Stromal cell of bone marrow (primary cell): ENCODE results near the gene FKTN.

Experiments
- DNase-seq: peaks from one replicate; pipeline ENCODE4 v3.0.0-alpha.2; 2012; ENCODE audit warnings: low read depth

The FKTN gene

DNA sequence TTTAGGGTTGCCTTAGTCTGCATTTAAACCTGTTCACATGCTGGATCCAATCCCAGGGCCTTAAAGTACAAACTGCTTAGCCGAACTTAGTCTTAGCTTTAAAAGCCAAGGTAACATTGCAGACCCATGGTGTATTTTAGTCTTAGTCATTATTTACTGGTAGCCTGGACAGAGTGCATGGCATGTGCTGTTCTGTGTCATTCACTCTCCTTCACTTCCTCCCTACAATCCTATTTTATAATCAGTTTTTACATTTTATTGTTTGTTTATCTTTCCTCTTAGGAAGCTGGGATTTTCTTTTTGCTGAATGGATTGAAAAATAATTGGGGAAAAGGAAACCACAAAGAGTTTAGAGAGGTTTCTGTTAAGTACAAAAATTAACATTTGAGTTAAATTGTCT is 74.9 kb downstream of the FKTN start:
- no peak for DNase-seq

DNA sequence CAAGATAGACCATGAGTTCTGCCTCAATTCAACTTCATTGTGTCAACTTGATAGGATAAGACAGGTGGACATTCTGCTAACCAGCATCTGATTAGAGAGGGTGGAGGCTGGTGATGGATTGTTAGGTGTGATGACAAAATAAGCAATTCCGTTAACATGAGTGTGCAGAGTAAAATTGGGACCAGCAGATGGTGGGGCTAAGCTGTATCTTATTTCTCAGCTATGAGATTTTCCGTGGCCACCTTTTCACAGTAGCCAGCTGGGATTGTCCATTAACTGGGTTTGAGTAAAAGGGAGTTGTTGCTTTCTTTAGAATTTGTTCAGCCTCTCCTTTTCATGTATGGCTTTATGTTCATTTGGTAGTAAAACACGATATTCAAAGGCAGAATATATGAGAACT is 75.5 kb downstream of the FKTN start:
- DNase-seq, result no peak

DNA sequence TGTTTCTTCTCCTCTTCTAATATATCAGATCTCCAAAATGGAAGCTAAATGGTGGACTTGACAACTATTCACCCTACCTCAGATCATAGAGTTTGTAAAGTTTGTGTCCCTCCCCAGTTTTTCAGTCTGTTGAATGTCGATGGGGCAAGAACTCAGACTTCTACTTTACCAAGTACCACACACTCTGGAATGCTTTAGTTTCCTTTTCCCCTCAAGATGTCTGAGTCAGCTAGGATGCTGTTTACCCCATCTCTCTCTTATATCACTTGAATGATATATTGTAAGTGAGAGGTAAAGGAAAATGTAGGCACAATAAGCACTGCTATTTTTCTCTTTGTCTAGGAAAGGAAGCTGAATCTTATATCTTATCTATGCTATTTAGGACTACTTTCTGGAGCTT is 78.4 kb downstream of the FKTN start:
- DNase-seq, result no peak

DNA sequence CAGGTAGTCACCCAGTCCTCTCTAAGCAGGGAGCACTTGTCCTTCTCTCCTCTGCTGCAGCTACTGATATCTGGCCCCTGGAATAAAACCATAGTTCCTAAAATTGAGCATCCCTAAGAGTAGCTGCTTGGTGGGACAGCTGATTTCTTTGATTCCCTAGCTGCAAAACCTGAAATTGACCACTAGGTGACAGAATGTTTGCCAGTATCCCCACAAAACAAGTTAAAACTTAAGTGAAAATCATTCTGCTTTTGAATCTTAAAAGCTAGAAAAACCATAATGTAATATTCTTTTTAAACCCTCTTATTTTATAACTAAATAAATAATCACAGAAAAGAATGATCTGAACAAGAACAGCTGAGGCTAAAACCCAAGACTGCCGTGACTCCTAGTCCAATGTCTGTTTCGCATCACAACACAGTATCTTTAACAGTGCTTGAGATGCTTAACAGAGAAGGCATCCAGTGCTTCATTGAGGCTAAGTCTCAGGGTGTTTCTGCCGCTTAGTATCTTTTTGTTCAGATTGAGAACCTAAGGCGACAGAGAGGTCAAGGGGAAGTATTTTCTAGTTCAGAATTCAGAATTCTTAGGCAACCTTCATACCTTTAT is 80.0 kb downstream of the FKTN start:
- DNase-seq, result peak; percentile 1

DNA sequence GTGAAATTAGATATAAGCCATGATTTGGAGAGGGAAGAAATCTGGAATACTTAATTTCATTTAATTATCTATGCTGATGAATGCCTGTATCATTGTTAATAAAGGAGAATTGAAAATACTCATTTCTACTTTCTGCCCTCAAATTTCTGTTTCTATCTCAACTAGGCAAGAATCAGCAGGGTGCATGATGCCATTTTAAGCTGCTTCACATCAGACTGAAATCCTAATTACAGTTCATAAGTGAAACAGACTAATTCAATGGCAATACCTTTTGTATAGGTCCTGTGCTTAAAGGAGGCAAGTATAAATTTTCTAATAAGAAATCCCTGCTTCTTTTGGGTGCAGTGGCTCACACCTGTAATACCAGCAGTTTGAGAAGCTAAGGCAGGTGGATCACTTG is 82.0 kb downstream of the FKTN start:
- no peak for DNase-seq

DNA sequence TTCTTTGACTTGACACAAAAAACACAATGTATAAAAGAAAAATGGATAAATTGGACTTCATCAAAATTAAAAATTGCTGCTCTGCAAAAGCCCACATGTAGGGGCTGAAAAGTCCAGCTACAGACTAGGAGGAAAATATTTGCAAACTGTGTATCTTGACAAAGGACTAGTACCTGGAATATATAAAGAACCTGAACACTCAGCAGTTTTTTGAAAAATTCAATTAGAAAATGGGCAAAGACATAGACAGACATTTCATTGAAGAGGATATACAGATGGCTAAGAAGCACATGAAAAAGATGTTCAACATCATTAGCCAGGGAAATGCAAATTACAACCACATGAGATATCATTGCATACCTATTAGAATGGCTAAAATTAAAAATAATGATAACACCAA is 85.9 kb downstream of the FKTN start:
- no peak for DNase-seq

DNA sequence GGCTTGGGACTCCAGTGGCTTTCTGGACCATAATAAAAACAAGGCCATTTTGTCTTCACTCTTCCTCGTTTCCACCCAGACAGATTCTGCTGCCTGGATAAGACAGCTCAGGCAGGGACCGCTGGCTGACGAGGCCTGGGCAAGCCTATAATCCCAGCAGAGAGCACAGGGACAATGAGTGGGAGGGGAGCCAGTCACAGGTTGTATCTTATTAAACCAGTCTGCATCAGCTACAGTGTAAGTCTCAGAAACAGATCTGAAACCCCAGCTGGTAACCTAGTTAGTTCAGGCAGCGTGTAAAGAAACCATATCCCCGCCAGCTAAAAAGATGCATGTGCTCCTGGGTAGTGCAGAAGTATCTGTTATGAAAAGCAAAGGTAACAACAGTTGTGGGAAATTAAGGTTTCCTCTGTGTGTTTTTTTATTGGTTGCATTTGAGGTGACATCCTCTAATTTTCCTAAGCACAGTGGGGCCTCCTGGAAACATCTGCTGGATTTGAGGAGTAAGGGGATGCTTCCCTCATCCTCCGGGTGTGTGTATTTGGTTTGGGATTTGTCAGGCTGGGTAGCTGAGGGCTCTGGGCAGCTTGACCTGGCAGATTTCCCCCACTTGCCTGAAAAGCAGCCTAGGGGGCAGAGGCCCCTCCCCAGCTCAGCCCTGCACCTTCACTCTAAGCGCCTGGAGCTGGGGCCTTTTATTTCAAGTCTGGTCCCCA is 89.1 kb downstream of the FKTN start:
- no peak for DNase-seq

DNA sequence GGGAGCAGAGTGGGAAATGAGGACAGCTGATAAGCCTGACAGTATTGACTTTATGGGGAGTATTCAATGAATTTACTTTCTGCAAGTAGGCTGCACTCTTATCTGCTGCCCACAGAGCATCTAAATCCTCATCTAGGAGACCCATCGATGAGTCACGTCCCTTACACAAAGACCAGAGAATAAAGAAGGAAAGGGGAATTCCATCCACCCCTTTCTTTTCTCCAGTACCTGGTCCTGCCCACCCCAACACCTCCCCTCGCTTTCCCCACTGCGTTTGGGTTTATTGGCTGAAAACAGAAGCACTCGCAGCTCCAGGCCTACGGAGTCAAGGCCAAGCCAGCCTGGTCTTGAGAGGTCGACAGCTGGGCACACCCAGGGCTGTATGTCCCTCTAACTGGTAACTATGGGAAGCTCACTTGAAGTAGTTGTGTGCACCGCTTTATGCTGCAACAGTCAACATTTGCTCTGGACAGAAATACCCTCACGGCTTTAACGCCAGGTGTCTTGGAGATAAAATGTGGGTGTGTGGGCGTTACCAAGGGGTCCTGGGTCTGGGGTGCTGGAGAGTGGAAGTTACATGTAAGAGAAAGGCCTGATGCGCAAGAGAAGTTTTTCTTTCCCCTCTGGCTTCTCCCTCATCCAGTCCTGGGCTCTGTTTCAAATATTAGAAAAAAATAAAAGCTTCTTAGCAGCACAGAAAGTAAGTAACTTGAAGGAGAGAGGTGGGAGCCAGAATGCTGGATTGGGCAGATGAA is 89.8 kb downstream of the FKTN start:
- DNase-seq, result no peak

DNA sequence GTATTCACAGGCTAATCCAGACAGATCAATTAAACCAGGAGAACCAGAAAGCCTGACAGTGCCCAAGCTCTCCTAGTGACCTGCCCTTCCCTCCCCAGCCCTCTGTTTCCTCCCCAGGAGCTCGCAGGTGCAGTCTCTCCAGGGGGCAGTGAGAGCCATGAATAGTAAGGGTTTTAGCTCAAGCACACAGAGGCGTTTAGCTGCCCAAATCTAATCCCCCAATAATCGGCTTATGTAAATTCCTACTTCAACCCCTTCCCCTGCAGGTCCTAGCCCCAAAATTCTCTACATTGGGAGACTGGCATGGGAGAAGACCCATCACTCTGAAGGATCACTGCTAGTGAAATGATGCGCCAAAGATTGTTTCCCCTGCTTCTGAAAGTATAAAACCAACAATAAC is 93.9 kb downstream of the FKTN start:
- no peak for DNase-seq

DNA sequence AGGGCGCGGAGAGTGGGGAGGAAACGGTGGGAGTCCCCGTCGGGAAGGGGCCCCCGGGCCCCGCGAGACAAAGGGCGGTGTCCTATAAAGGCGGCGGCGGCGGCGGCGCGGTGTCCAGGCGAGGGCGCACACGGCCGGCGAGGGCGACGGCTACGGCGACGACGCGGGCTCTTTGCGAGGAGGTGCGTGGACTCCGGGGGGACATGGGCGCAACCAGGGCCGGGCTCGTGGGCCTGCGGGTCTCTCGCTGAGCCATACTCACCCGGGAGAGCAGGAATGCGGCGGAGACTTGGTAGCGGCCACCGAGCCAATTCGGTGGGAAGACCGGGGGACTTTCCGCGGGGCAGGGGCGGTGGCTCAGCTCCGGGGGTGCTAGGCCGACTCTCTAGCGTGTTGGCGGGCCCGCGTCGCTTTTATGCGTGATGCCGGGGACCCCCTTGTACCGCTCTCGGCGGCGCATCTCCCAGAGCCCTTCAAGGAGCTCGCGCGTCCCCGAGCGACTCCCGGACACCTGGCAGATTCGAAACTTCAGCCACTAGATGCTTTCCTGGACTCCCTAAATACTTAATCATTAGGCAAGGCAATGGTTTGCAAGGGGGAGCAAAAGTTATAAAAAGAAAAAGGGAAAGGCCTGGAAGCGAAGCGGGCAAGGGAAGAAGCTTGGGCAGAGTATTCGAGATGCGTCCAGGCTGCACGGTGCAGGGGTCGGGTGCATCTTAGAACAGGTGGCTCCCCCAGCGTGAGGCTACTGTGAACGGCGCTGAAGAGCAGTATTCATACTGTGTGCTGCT is 98.4 kb downstream of the FKTN start:
- DNase-seq, result no peak

DNA sequence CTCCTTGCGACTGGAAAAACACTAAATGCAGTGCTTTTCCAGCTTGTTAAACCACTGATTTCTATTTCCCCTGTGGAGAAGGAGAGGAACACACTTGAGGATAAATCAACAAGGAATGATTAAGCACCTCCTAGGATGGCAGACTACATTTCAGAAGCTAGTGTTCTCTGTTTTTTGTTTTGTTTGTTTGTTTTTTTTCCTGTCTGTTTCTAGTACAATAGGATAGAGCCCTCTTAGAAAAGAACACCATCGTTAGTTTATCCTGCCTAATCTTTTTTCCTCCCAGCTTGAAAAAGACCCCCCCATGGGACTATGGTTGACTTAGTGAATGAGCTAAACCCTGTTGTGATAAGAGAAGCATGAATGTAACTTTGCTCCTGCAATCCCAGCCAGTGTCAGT is 100.4 kb downstream of the FKTN start:
- DNase-seq, result no peak

DNA sequence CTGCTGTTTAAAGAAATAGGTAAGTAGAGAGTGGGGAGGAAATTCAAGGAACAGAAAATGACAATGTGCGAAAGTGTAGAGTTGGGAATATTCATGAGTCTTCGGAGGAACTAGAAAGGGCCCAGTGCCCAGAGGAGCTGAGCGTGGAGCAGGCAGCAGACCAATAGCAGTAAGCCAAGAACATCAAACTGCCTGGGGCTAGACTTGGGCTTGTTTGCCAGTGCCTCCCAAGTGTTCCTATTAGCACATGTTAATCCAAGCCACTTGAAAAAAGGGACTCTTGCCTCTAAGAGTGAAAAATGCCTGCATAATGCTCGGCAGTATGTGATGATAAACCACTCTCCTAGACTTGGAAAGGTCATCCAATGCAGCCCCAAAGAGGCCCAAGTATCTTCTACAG is 103.1 kb downstream of the FKTN start:
- DNase-seq, result no peak

DNA sequence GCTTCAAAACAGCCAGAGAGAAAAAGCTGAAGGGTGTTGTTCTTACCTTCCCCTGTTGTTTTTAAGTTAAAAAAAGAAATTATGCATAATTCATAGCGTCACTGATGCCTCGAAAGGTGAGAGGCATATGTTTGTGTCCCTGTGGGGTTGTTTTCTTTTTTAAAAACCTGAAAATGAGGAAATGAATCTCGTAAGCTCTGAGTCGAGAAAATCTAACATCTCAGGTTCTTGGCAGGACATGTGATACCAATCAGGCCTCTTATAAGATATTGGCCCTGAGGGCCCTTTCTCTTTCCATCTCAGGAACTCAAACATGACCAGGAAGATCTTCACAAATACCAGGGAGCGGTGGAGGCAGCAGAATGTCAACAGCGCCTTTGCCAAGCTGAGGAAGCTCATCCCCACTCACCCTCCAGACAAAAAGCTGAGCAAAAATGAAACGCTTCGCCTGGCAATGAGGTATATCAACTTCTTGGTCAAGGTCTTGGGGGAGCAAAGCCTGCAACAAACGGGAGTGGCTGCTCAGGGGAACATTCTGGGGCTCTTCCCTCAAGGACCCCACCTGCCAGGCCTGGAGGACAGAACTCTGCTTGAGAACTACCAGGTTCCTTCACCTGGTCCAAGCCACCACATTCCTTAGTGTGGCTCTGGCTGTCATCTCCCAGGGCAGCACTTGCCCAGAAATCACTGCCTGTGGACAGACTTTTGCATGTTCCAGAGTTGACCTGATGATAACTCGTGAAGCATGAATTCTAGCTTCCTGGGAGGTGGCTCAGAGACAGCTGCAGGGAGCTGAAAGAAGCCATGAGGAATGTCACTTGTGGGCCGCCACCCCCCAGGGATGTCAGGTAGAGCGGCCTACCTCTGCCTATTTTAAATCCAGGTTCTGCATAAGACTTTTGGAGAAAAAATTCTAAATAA is 104.5 kb downstream of the FKTN start, which contains the start of gene TAL2:
TAL2 (plus strand) TSS at position 274 of the 921 bp plus-strand sequence; CDS start at position 314, 40 bp downstream.
- no peak for DNase-seq

DNA sequence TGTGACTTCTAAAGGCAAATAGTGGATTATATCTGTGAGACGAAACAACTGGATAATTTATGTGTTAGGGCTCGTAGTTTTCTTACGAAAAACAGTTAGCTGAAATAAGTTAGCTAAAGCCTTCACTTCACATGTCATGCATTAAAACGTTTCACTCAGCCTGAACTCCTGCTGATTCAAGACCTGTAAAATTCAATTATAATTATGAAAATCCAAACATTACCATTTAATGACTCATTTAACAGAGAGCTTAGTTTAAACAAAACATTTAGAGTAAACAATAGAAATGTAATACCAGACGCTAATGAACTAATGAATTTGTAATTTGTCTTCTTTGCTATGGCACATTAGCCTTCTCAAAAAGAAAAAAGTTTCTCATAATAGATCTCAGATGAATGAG is 106.0 kb downstream of the FKTN start:
- DNase-seq, result no peak

DNA sequence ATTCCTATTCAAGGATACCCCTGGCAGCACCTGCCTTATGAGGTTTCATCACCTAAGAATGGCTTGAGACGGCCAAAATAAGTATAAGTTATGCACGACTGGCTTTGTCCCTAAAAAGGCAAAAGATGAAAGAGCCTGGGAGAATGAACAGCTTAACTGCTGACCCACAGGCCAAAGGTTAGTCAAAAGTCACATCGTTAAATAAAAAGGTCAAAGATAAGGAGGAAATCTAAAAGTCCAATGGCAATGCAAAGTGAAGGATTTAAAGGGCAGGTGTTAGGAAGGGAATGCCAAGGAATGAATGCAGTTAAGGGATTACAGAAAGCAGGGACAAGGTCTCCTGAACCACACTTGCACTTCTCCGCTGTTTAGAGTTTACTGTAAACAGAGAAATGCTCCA is 109.9 kb downstream of the FKTN start:
- DNase-seq, result no peak

DNA sequence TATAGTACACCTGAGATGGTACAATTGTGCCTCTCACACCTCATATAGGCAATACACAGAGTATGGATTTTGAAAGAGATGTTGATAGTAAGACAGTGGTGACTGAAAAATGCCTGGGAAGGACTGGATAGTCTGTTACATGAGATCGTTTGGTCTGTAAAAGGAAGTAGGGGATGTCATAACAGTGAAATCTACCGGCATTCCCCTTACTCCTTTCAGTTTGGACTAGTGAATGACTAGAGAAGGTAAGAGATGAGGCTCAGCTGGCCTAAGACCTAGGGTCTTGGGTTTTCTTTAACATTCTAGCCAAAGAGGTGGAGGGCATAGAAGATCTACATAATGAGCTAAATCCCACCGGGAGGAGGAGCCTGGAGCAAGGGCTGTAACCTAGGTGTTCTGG is 112.4 kb downstream of the FKTN start:
- DNase-seq, result no peak

DNA sequence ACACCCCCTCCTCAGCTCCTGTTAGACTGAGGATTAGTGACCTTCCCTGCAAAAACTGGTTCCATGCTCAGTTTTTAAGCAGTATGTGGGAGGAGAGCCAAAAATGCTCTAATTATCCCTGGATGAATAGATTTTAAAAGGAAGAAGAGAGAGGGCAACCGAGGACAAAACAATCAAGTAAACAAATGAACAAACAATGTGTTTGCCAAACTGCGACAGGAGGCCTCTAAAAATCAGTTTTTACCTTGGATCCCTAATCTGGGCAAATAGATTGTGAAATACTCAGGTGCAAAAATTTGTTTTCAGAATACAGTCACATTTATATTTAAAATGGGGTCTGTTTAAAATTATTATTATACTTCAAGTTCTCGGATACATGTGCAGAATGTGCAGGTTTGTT is 112.8 kb downstream of the FKTN start:
- no peak for DNase-seq

DNA sequence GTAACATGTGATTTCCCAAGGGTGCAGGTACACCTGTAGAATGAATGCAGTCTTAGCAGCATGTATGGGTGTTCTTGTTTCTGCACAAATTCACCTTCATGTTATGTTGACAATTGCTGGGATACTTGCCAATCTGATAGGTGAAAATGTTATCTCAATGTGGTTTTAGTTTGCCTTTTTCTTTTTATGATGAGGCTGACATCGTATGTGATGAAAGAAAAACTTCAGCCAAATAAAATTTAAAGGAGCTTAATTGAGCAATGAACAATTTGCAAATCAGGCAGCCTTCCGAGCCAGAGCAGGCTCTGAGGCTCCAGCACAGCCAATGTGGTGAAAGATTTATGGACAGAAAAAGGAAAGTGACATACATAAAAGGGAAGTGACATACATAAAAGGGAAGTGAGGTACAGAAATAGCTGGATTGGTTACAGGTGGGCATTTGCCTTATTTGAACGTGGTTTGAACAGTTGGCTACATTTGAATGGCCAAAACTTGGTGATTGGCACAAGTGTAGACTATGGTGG is 114.8 kb downstream of the FKTN start:
- no peak for DNase-seq

DNA sequence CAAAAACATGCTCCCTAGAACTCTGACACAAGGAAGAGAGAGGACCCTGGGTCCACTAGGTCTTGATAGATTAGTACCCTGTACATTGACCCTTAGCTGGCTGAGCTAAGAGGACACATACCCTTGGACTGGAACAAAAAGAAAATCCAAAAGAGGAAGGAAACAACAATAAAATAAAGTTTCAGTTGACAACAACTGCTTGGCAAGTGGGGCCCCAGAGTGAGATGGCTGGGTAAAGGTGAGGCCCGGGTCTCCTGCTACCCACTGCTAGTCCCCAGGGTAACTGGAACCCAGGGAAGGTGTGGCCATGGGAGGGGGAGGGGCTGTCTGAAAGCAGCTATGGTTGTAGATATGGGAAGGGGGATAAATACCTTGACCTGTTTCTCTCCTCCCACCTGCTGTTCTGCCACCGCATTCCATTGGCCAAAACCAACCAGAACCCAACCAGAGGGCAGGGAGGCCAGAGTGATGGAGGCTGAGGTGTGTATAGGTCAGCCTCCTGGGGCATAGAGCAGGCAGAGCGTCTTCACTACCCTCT is 116.0 kb downstream of the FKTN start:
- no peak for DNase-seq

DNA sequence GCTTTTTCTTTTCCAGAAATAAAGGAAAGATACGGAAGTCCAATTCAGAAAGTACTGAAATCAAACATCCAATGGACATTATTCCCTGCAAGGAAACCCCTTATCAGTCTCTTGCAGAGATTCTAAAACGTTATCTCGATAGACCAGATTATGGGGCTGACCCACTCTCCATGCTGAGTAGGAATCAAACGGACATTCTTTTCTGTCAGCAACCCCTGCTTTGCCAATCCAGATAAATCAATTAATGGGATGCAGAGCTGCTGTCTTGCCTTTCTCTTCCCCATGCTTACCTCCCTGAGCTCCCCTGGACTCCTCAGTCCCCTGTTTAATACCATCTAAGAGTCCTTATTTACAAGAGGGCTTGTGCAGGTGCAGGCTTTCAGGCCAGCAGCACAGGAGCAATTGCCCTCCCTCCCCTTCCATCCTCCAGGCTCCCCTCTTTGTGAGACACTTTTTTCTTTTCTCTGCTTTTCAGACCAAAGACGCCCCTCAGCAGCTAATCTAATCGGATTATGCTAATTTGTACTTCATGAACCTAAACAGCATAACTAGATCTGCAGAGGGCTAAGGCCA is 118.5 kb downstream of the FKTN start:
- DNase-seq, result no peak

DNA sequence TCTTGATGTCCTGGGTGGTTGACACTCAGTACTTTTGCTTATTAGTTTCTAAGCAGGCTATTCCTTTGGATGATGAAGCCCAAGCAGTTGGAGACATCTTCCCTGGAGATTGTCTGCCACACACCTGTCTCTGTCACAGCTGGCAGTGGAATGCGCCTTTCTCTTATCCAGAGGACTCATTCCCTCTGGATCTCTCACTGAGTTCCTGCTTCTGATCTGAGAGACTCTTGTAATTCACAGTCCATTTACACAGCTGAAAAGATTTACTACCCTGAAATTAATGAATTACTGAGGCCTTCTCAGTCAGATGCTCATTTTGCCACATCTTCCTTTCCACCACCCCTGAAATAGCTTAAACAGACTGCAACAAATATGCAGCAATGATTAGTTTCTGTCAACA is 120.2 kb downstream of the FKTN start:
- DNase-seq, result no peak
